Measurements from ENCODE around the gene DNPEP.

Gene DNPEP

DNA sequence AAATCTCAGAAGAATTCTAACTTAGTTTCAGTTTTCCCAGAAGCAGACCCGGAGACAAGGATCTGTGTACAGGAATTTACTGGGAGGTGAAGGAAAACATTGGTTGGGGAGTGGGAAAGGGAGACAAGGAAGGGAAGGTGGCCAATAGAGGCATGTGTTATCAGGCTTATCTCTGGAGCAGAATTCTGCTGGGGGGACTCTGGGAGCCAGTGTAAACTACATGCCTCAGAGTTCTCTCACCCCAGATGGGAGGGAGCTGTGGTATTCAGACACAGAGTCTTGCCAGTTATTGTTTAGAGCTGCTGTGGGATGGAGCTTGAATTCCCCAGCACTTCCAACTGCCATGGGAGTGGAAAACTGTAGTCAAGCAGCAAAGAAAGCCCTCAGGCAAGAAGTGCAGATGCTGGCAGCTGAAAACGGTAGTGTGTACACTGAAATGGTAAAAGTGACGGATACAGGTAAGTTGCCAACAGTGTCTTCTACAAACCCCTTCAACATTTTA lies 19.0 kb downstream of the DNPEP start:
- DNase-seq (ENCODE audit: extremely low read depth in 1 of 2, low read depth in 1 of 2): no peak

GRCh38 chr2:219362524-219363164 lies 25.1 kb downstream of the DNPEP start:
- no peak for DNase-seq (ENCODE audit: extremely low read depth in 1 of 2, low read depth in 1 of 2)

GRCh38 chr2:219362072-219362471 lies 25.6 kb downstream of the DNPEP start:
- no peak for DNase-seq (ENCODE audit: extremely low read depth in 1 of 2, low read depth in 1 of 2)

GRCh38 chr2:219358170-219359075 lies 29.3 kb downstream of the DNPEP start:
- no peak for DNase-seq (ENCODE audit: extremely low read depth in 1 of 2, low read depth in 1 of 2)

DNA sequence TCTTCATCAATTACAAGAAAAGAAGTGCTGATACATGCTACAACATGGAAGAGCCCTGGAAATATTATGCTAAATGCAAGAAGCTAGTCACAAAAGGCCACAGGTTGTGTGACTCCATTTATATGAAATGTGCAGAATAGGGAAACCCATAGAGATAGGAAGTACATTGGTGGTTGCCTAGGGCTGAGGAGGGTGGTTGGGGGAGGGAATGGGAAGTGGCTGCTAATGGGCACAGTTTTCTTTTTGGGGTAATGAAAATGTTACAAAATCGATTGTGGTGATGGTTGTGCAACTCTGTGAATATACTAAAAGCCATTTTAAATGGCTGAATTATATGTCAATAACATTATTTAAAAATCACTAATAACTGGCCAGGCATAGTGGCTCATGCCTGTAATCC lies 30.9 kb downstream of the DNPEP start:
- DNase-seq (ENCODE audit: extremely low read depth in 1 of 2, low read depth in 1 of 2): no peak

- DNase-seq (ENCODE audit: extremely low read depth in 1 of 2, low read depth in 1 of 2): no peak
These were observed 33.1 kb downstream of the DNPEP start for GRCh38 chr2:219354582-219354981.

DNA sequence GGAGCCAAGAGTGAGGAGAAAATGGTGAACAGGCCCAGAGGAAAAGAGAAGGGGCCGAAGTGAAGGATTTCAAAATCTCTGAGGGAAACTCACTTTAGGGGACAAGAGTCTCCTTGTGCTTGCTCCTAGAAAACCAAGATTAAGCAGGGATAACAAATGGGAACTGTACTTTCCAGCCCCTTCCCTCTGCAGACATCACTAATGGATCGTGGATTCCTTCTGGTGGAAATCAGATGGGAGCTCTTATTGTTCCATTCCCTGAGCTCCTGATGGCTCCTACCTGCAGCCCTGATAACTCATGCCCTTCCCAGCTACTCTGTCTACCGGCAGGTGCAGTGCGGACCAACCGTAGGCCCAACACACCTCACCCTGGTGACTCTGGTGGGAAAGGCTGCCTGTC lies 34.6 kb downstream of the DNPEP start:
- DNase-seq (ENCODE audit: extremely low read depth in 1 of 2, low read depth in 1 of 2): no peak

DNA sequence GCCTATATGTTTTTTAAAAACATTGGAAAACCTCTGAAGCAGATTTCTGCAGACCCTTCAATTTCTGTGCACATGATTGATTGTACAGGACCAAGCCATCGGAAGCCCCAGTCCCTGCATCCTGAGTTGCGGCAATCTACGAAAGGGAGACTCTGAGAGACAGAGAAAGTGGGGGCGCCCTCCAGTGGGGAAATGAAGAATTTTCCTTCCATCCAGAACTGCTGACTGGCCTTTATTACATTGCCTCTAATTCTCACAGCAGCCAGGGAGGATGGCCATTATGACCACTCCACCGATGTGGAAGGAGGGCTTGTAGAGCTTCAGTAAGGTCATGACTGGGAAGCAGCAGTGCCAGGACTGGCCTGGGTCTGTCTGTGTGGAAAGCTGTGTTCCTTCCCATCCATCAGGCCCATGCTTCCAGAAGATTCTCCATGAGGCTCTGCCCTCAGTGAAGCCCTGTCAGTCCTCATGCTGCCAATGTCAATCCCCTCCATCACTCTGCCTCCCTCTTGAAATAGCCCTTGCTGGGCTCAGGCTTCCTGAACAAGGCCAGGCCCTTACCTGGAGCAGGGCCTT lies 35.2 kb downstream of the DNPEP start:
- DNase-seq (ENCODE audit: extremely low read depth in 1 of 2, low read depth in 1 of 2): peak; percentile 27 to 45

DNA sequence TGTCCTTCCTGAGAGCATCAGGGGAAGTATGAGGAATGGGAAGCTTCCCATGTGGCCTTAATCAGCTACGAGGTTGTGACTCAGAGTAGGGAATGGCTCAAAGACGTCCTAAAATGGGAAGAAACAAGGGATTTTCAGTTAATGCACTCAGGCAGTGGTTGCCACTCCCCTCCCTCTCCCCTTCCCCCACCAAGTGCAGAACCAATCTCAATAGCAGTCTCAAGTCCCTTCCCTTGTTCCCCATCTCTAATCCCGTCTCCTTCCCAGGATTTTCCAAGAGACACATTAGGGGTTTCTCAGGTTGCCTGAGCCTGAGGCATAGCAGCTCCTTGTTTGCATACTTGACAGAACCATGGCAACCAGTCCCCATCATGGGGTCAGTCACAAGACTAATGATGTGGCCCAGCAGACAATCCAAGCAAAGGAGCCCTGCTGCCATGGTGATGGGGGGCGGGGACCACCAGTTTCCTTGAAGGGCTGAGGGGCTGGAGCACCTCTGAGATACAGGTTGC lies 36.9 kb downstream of the DNPEP start:
- DNase-seq (ENCODE audit: extremely low read depth in 1 of 2, low read depth in 1 of 2): no peak

- no peak for DNase-seq (ENCODE audit: extremely low read depth in 1 of 2, low read depth in 1 of 2)
These were observed 37.5 kb downstream of the DNPEP start for GRCh38 chr2:219350215-219350614.

GRCh38 chr2:219344751-219345430 lies 42.8 kb downstream of the DNPEP start:
- DNase-seq (ENCODE audit: extremely low read depth in 1 of 2, low read depth in 1 of 2): no peak

- DNase-seq (ENCODE audit: extremely low read depth in 1 of 2, low read depth in 1 of 2): no peak
These were observed 52.3 kb downstream of the DNPEP start for GRCh38 chr2:219335373-219335786.

DNA sequence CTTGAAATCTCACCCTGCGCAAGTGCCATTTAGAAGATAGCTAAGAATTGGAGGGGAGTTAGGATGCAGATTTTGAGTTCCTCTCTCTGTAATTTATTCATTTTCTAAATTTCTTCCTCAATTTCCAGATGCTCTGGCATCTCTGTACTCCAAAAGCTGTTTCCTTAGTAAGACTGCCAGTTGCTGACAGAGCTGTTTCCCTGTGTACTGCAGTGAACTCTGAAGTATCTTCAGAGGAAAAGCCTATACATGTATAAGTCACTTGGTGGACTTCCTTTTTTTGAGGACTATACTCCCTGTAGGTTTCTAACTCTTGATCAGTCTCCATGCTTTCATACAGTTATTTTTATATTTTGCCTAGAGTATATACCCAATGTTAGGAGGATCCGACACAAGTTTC lies 53.6 kb downstream of the DNPEP start:
- no peak for DNase-seq (ENCODE audit: extremely low read depth in 1 of 2, low read depth in 1 of 2)

DNA sequence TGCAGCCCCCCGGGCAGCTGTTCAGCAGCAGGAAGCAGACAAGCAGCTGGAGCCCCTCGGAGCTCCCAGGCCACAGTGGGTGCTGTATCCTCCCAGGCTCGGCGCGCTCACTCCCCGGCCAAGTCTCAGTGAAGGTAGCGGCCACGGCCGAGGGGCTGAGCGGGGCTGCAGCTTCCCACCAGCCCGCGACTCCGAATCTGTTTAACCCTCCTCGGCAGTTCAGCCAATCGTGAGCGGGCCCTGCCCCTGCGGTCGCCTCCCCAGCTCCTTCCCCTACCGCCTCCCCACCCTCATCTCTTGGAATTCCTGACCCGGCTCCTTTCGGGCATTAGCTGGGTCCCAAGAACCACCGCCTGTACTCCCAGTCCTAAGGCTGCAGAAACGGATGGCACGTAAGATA lies 55.2 kb downstream of the DNPEP start, which contains the start of gene RESP18:
Gene RESP18, minus strand, starts transcription at position 203 of the 400 bp plus-strand sequence.
- DNase-seq (ENCODE audit: extremely low read depth in 1 of 2, low read depth in 1 of 2): no peak

DNA sequence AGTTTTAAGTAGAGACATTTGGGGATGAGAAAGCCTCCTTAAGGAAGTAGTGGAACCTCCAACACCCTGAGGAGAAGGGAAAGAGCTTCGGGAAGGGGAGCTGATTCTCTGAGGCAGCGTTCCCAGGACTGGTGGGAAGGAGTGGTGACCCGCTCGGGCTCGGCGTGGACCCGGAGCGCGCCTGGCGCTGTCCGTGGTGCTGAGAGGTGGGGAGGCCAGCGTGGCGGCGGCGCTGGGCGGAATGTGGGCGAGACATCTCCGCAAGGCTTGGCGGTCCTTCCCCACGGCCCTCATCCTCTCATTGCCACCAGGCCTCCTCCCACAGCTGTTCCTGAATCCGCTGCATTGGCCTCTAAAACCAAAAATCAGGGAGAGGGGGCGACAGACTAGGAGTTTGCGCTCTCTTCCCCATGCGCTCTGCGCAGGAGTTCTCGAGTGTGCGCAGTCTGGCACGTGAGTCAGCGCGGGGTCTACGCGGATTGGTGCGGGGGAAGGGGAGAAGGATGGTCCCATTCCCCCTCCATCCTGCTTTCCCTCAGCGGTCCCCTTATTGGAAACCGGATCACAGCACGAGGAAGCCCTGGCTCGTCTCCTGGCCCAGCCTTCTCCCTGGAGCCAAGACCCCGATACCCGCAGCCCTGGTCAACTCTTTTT lies 56.0 kb downstream of the DNPEP start:
- DNase-seq (ENCODE audit: extremely low read depth in 1 of 2, low read depth in 1 of 2): peak in 1 of 2 donors; percentile 8

- no peak for DNase-seq (ENCODE audit: extremely low read depth in 1 of 2, low read depth in 1 of 2)
These were observed 60.0 kb downstream of the DNPEP start for GRCh38 chr2:219327719-219328118.

DNA sequence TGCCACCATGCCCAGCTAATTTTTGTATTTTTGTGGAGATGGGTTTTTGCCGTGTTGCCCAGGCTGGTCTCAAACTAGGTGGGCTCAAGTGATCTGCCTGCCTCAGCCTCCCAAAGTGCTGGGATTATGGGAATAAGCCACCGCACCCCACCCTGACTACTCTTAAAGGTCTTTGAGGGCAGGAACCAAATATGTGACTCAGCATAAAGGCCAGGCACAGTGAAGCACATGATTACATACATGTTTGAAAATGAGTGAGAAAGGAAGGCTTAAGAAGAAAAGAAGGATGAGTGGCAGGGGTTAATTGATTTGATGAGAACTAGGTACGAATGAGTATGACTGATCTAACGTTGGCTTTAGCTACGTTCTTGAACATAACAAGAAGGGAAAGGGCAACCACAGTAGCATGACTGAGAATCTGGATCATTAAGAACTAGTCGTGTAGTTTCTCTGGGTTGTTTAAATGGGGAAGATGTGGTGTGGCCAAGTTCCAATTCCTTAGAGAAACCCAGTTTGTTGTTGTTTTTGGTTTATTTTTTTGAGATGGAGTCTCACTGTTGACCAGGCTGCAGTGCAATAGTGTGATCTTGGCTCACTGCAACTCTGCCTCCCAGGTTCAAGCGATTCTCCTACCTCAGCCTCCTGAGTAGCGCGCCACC lies 61.9 kb downstream of the DNPEP start:
- DNase-seq (ENCODE audit: extremely low read depth in 1 of 2, low read depth in 1 of 2): no peak

DNA sequence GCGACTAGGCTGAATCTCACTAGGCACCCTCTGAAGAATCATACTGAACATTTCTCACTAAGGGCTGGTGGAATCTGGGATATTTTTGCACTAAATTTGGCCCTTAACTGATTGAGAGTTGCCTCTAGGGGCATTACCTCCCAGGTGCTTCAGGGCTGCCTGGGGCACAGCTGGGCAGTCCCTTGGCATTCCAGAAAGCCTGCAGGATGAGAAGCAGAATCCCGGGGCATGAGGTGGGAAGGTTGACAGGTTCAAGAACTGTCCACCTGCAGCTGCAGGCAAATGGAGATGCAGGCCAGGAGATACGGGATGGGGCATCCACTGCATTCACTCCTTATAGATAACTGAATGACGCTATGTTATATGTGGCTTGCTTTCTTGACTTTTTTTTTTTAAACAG lies 62.6 kb downstream of the DNPEP start:
- DNase-seq (ENCODE audit: extremely low read depth in 1 of 2, low read depth in 1 of 2): no peak

DNA sequence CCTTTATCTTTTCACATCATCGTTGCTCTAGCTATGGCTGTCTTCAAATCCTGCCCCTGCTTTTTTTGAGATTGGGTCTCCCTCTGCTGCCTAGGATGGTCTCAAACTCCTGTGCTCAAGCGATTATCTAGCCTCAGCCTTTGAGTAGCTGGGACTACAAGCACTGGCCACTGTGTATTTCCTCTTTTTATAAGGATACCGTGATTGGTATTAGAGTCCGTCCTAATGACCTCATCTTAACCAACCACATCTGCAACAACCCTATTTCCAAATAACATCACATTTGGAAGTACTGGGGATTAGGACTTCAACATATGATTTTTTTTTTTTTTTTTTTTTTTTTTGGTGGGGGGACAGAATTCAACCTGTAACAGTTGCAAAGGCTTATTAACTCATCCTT lies 64.3 kb downstream of the DNPEP start:
- no peak for DNase-seq (ENCODE audit: extremely low read depth in 1 of 2, low read depth in 1 of 2)
